Lower lobe of right lung (tissue), 2 donors: ENCODE results near the gene ELP6. TPM values are rescaled to one million over a fixed set of nuclear protein-coding genes. Genes with fewer than 3 reads are reported as not detected.

Source experiments
- ATAC-seq, 2 donors: fragments of 200-7000 bp; cut with Tn5 transposase; one replicate each; pipeline ENCODE4 v1.9.1; 2020 to 2022; ENCODE audit warnings: mild to moderate bottlenecking in 2 of 2, moderate library complexity in 2 of 2
- DNase-seq: peaks from one replicate; pipeline ENCODE4 v3.0.0-alpha.2; 2020
- H3K27ac ChIP-seq: fragments of 200-600 bp; one replicate; pipeline ENCODE4 v1.8.0; 2022
- H3K27me3 ChIP-seq: fragments of 200-600 bp; one replicate; pipeline ENCODE4 v1.8.0; 2022; ENCODE audit warnings: low read depth
- H3K36me3 ChIP-seq: fragments of 200-600 bp; one replicate; pipeline ENCODE4 v1.8.0; 2022; ENCODE audit warnings: mild to moderate bottlenecking
- H3K4me1 ChIP-seq: fragments of 200-600 bp; one replicate; pipeline ENCODE4 v1.8.0; 2022
- H3K4me3 ChIP-seq: fragments of 200-600 bp; one replicate; pipeline ENCODE4 v1.8.0; 2022; ENCODE audit warnings: mild to moderate bottlenecking
- H3K9me3 ChIP-seq: fragments of 200-600 bp; one replicate; pipeline ENCODE4 v1.8.0; 2022
- CTCF ChIP-seq: fragments of 200-600 bp; IDR thresholded peaks from one replicate; pipeline ENCODE4 v1.8.0; 2022; ENCODE audit warnings: antibody characterized with exemption, mild to moderate bottlenecking
- intact Hi-C: fragments of 100-400 bp; cut with DNase I; formaldehyde crosslinking; loops from one replicate; pipeline ENCODE4 v1.11.0; 2022
- total RNA-seq: library from RNA; stranded (reverse); fragmentation: NEBNext Ultra II Directional; extraction: Animal tissue kit (Norgen Biotek cat#: 25700); gene quantifications from one replicate; pipeline ENCODE4 v1.2.1, GENCODE V29; 2021
- donor health status: DM: no; HTN: yes; CAD: no; lungs with severe emphysema.

The ELP6 gene
- total RNA-seq, 1 donor from 2014 or later, result 18.8 TPM

- intact Hi-C loops, result no loop called here
- TF ChIP-seq CTCF, result no peak
- H3K27ac ChIP-seq, result no peak overlapping the region
- no peaks in the 10 kb centered on the region for H3K27me3 ChIP-seq
- no peaks in the 10 kb centered on the region for H3K9me3 ChIP-seq
- no peak overlapping the region for H3K4me3 ChIP-seq
- no peak for DNase-seq
- ATAC-seq, result no peak
- H3K4me1 ChIP-seq, result peaks cover 12% of the 10 kb centered on the region
- H3K36me3 ChIP-seq, result no peaks in the 10 kb centered on the region
Measured at GRCh38 chr3:47455806-47456452, 57.6 kb downstream of the ELP6 start.

- ATAC-seq, result no peak
- H3K4me3 ChIP-seq, result no peak overlapping the region
- H3K36me3 ChIP-seq, result no peaks in the 10 kb centered on the region
- peaks cover 12% of the 10 kb centered on the region for H3K4me1 ChIP-seq
- H3K27me3 ChIP-seq, result no peaks in the 10 kb centered on the region
- no peak for TF ChIP-seq CTCF
- intact Hi-C loops, result no loop called here
- no peaks in the 10 kb centered on the region for H3K9me3 ChIP-seq
- H3K27ac ChIP-seq, result no peak overlapping the region
- no peak for DNase-seq
Measured at GRCh38 chr3:47452453-47453215, 60.9 kb downstream of the ELP6 start.

Other genes starting within 250 kb of the ELP6 start
- 8.7 TPM for gene KIF9, start 230.9 kb downstream of the ELP6 start, total RNA-seq
- 30.2 TPM for gene KLHL18, start 230.8 kb downstream of the ELP6 start, total RNA-seq
- gene PTPN23, start 132.7 kb downstream of the ELP6 start, total RNA-seq, result 40.4 TPM
- 61.3 TPM for gene SCAP, start 37.8 kb downstream of the ELP6 start, total RNA-seq
- 2.3 TPM for gene CSPG5, start 65.2 kb upstream of the ELP6 start, total RNA-seq